PC-3 (cell line): ENCODE results near the gene KDM1A. TPM values are rescaled to one million over a fixed set of nuclear protein-coding genes. Genes with fewer than 3 reads are reported as not detected.
A peak's percentile ranks its signal among the peaks of the same experiment; 100 is the strongest.

ENCODE experiments used
- ATAC-seq: fragments of 200-7000 bp; cut with Tn5 transposase; 2 replicates; pipeline ENCODE4 v1.9.1; 2020; ENCODE audit warnings: mild to moderate bottlenecking, moderate library complexity
- BruUV-seq: library from RNA; stranded (reverse); fragments of 400-500 nt; replicated peaks from 2 replicates; lab custom pipeline; 2021; lab: Mats Ljungman, UMichigan
- CTCF ChIA-PET: fragments of 300-600 bp; sonication (Branson Sonifier 250); formaldehyde crosslinking; loops from one replicate; lab custom pipeline; 2022; ENCODE audit warnings: antibody characterized with exemption; lab: Charles Lee
- POLR2A ChIA-PET: fragments of 300-600 bp; sonication (Branson Sonifier 250); formaldehyde crosslinking; loops from one replicate; lab custom pipeline; 2022; ENCODE audit warnings: antibody characterized with exemption; ENCODE audit not compliant: unreplicated experiment; lab: Charles Lee
- DNase-seq: peaks from one replicate; pipeline ENCODE4 v3.0.0-alpha.2; 2015
- H2AFZ ChIP-seq: fragments of 300-600 bp; sonication (generic); 2 replicates; pipeline ENCODE4 v1.6.0; 2016; ENCODE audit warnings: antibody characterized with exemption, low read length
- H3F3A ChIP-seq: fragments of 300-600 bp; sonication (generic); one replicate; pipeline ENCODE4 v1.6.0; 2017; ENCODE audit warnings: antibody characterized with exemption, low read length, control low read depth, mild to moderate bottlenecking; ENCODE audit not compliant: unreplicated experiment
- H3K27ac ChIP-seq: fragments of 300-600 bp; sonication (generic); 2 replicates; pipeline ENCODE4 v1.5.1; 2016; ENCODE audit warnings: mild to moderate bottlenecking, low read length
- H3K27me3 ChIP-seq: fragments of 300-600 bp; sonication (generic); 2 replicates; pipeline ENCODE4 v1.6.1; 2016; ENCODE audit warnings: low read length, mixed read lengths
- H3K36me3 ChIP-seq: fragments of 300-600 bp; sonication (generic); 2 replicates; pipeline ENCODE4 v1.6.1; 2016; ENCODE audit warnings: low read depth, mixed run types, low read length, mixed read lengths
- H3K4me1 ChIP-seq: fragments of 300-600 bp; sonication (generic); 2 replicates; pipeline ENCODE4 v1.5.1; 2016; ENCODE audit warnings: low read length; ENCODE audit not compliant: insufficient read depth
- H3K4me2 ChIP-seq: fragments of 300-600 bp; sonication (generic); 2 replicates; pipeline ENCODE4 v1.6.0; 2016; ENCODE audit warnings: low read length
- H3K4me3 ChIP-seq: fragments of 300-600 bp; sonication (generic); 2 replicates; pipeline ENCODE4 v1.5.1; 2016; ENCODE audit warnings: mild to moderate bottlenecking, low read length, mixed read lengths
- H3K79me2 ChIP-seq: fragments of 300-600 bp; sonication (generic); 2 replicates; pipeline ENCODE4 v1.6.1; 2017; ENCODE audit warnings: low read length, mixed read lengths
- H3K9ac ChIP-seq: fragments of 300-600 bp; sonication (generic); 2 replicates; pipeline ENCODE4 v1.6.0; 2016; ENCODE audit warnings: mild to moderate bottlenecking, low read length
- H3K9me2 ChIP-seq: fragments of 300-600 bp; sonication (generic); replicated peaks from 2 replicates; pipeline ENCODE4 v1.6.1; 2016; ENCODE audit warnings: mixed run types, low read length, mixed read lengths
- H3K9me3 ChIP-seq: fragments of 300-600 bp; sonication (generic); 2 replicates; pipeline ENCODE4 v1.6.1; 2016; ENCODE audit warnings: low read length, mixed read lengths
- H4K20me1 ChIP-seq: fragments of 300-600 bp; sonication (generic); 2 replicates; pipeline ENCODE4 v1.6.1; 2016; ENCODE audit warnings: low read length, mixed read lengths
- CTCF ChIP-seq: fragments of 300-600 bp; sonication (generic); conservative IDR thresholded peaks from 2 replicates; pipeline ENCODE4 v1.5.1; 2017; ENCODE audit warnings: antibody characterized with exemption, low read depth, mild to moderate bottlenecking, low read length
- EZH2 ChIP-seq: fragments of 300-600 bp; sonication (generic); IDR thresholded peaks from one replicate; pipeline ENCODE4 v1.6.1; 2017; ENCODE audit warnings: antibody characterized with exemption, mild to moderate bottlenecking, low read length; ENCODE audit not compliant: unreplicated experiment
- EZH2phosphoT487 ChIP-seq: fragments of 300-600 bp; sonication (generic); IDR thresholded peaks from 2 replicates; pipeline ENCODE4 v1.6.1; 2018; ENCODE audit warnings: mild to moderate bottlenecking, antibody characterized with exemption, low read length, borderline replicate concordance
- intact Hi-C: fragments of 100-400 bp; cut with micrococcal nuclease; formaldehyde crosslinking; loops from 2 replicates; pipeline ENCODE4 v1.9.0; 2023
- total RNA-seq: library from RNA; depleted of rRNA; stranded (reverse); fragments of >200 nt; gene quantifications from 2 replicates; pipeline ENCODE4 v1.2.3, GENCODE V29; 2014

Gene KDM1A
- total RNA-seq, 1 experiment from 2014 or later = 186 TPM

GRCh38 chr1:23116921-23117699, 97.8 kb downstream of the KDM1A start:
- Histone ChIP-seq H3K4me3 (no peak overlapping the region), H3F3A (no peaks in the 10 kb centered on the region), H3K36me3 (no peaks in the 10 kb centered on the region), H3K79me2 (peaks cover 92% of the 10 kb centered on the region), H4K20me1 (no peaks in the 10 kb centered on the region), H3K4me2 (no peak overlapping the region), H3K4me1 (0 out of 2 replicates have a peak, but pooled peaks cover 1% of the 10 kb centered on the region), H3K27ac (no peak overlapping the region), H3K27me3 (no peaks in the 10 kb centered on the region), H2AFZ (no peak overlapping the region), H3K9me3 (no peaks in the 10 kb centered on the region), H3K9me2 (no peaks in the 10 kb centered on the region), H3K9ac (no peak overlapping the region)
- ChIA-PET CTCF (no interaction called here), POLR2A (no interaction called here)
- no TSS peak for BruUV-seq
- no peak for TF ChIP-seq CTCF
- TF ChIP-seq EZH2 = no peak
- TF ChIP-seq EZH2phosphoT487 = no peak
- ATAC-seq (peak; percentile 27; the same call in 1 of the 2 replicates), DNase-seq (no peak)
- intact Hi-C loops = loop anchor here (5.0 kb wide), 1 partner anchor 40 kb away; no protein-coding TSS in a partner anchor

GRCh38 chr1:23118407-23118806, 99.1 kb downstream of the KDM1A start:
- Histone ChIP-seq H3K9ac (no peak overlapping the region), H3K36me3 (no peaks in the 10 kb centered on the region), H3K79me2 (peaks cover 90% of the 10 kb centered on the region), H3K4me2 (no peak overlapping the region), H3K4me1 (peaks cover 9% of the 10 kb centered on the region; the same call in 1 of the 2 replicates), H3K4me3 (no peak overlapping the region), H3F3A (no peaks in the 10 kb centered on the region), H3K9me3 (no peaks in the 10 kb centered on the region), H4K20me1 (no peaks in the 10 kb centered on the region), H3K9me2 (no peaks in the 10 kb centered on the region), H2AFZ (no peak overlapping the region), H3K27ac (no peak overlapping the region), H3K27me3 (no peaks in the 10 kb centered on the region)
- no peak for TF ChIP-seq CTCF
- no peak for TF ChIP-seq EZH2phosphoT487
- TF ChIP-seq EZH2 = no peak
- ATAC-seq = no peak
- no peak for DNase-seq
- intact Hi-C loops = loop anchor here (5.0 kb wide), 1 partner anchor 39 kb away; no protein-coding TSS in a partner anchor
- ChIA-PET POLR2A (interaction anchor here (0.6 kb wide), 1 partner anchor 15 kb away, joined by 5 read pairs; no protein-coding TSS in a partner anchor), CTCF (no interaction called here)
- BruUV-seq = no TSS peak
